Esophagus muscularis mucosa (tissue), 4 donors: ENCODE data around the gene FGF11.

Source experiments
- EP300 ChIP-seq: sonication (generic); formaldehyde crosslinking; IDR thresholded peaks from one replicate; pipeline ENCODE4 v1.6.1; 2017; ENCODE audit warnings: antibody characterized with exemption
- POLR2A ChIP-seq: fragments of 450-650 bp; IDR thresholded peaks from one replicate; pipeline ENCODE4 v1.6.1; 2017; ENCODE audit warnings: antibody characterized with exemption, moderate library complexity, mild to moderate bottlenecking, low read depth
- POLR2AphosphoS5 ChIP-seq, 2 donors: sonication (generic); formaldehyde crosslinking; IDR thresholded peaks; one replicate each; pipeline ENCODE4 v1.6.1; 2017; ENCODE audit warnings: antibody characterized with exemption in 2 of 2
- TF ChIP-seq, protein P1 (sequence below), 3 experiments: fragments of 200-600 bp in 2 of 3; fragments of 450-650 bp in 1 of 3; sonication (generic) in 2 of 3; IDR thresholded peaks; one replicate each; pipeline ENCODE4 v1.5.1; 2017 to 2019; ENCODE audit warnings: antibody characterized with exemption in 3 of 3, mild to moderate bottlenecking in 2 of 3, moderate library complexity in 1 of 3

GRCh38 chr17:7405350-7406234, 33.7 kb upstream of the FGF11 start:
- TF ChIP-seq, protein P1, sequence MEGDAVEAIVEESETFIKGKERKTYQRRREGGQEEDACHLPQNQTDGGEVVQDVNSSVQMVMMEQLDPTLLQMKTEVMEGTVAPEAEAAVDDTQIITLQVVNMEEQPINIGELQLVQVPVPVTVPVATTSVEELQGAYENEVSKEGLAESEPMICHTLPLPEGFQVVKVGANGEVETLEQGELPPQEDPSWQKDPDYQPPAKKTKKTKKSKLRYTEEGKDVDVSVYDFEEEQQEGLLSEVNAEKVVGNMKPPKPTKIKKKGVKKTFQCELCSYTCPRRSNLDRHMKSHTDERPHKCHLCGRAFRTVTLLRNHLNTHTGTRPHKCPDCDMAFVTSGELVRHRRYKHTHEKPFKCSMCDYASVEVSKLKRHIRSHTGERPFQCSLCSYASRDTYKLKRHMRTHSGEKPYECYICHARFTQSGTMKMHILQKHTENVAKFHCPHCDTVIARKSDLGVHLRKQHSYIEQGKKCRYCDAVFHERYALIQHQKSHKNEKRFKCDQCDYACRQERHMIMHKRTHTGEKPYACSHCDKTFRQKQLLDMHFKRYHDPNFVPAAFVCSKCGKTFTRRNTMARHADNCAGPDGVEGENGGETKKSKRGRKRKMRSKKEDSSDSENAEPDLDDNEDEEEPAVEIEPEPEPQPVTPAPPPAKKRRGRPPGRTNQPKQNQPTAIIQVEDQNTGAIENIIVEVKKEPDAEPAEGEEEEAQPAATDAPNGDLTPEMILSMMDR (IDR thresholded peaks at IDR 0.05): no peak
- TF ChIP-seq POLR2A (no peak), POLR2AphosphoS5 (IDR thresholded peaks at IDR 0.05) (no peak), EP300 (no peak)
